Measurements from ENCODE around the gene SPOCK3.

Gene SPOCK3

DNA sequence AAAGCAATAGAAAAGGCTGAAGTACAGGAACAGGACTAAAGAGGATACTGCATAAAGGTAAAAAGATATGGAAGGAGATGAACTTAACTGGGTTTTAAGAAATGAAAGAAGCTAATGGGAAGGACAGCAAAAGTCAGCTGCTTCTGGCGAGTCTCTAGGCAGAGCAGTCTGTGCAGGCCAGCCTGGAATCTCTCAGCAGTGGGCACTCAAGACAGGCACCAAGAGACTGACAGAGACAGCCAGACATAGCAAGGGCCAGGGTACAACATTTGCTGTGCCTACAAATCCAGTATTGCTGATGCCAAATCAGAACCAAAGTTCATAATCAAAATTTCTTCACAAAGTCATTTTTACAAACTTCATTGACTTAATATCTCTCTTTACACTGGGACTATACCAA is 62.4 kb downstream of the SPOCK3 start:
- no peak for DNase-seq

DNA sequence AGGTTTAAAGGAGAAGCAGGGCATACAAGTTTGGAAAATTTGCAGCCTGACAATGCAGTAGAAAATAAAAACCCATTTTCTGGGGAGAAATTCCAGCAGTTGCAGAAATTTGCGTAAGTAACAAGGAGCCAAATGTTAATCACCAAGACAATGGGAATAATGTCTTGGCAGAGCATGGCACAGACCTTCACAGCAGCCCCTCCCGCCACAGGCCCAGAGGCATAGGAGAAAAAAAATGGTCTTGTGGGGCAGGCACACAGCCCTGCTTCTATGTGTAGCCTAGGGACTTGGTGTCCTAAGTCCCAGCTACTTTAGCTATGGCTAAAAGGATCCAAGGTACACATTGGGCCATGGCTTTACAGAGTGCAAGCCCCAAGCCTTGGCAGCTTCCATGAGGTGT is 65.7 kb downstream of the SPOCK3 start:
- no peak for DNase-seq

DNA sequence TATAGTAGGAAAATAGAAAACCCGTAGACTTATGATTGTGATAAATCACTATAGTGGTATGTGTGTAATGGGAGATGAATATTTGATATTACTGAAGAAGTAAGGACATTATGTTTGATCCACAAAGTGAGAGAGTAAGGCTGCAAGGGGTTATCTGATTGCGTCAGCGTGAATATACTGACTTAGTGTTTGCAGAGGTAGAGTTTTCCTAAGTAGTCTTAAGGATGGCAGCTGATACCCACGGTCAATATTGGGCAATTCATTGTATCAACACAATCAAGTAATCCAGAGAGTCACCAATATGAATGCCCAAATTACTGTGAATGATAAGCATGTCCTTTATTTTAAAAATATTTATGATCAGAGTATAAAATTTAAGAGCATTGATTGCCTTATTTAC is 83.7 kb downstream of the SPOCK3 start:
- no peak for DNase-seq

DNA sequence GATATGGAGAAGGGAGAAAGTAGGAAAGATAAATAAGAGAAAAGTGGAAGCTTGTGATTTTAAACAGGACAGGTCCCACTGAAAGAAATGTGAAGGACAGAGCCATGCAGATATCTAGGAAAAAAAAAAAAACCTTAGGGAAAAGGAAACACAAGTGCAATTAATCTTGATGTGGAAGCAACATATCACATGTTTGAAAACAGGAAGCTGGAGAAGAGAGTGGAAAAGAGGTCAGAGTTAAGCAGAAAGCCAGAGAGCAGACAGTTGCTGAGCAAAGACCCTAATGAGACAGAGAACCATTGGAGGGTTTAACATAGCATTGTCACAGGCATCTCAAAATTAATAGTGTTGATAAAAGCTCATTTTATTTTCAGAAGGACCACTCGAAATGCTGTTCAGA is 89.7 kb downstream of the SPOCK3 start:
- DNase-seq: no peak

DNA sequence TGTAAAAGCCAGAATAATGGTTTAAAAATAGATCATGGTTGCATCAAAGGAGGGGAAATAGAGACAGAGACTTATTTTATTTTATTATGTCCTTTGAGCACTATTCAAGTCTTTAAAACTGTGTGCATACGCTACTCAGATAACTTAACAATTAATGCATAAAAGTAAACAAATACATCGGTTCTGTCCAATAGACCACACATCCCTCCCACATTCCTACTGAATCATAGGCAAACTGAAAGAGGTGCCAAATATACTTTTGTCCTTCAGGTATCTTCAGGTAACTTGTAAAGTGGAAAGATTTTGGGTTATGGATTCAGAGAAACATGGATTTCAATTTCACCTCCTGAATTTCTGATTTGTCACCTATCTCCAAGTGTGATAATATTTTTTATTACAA is 91.3 kb downstream of the SPOCK3 start:
- no peak for DNase-seq

DNA sequence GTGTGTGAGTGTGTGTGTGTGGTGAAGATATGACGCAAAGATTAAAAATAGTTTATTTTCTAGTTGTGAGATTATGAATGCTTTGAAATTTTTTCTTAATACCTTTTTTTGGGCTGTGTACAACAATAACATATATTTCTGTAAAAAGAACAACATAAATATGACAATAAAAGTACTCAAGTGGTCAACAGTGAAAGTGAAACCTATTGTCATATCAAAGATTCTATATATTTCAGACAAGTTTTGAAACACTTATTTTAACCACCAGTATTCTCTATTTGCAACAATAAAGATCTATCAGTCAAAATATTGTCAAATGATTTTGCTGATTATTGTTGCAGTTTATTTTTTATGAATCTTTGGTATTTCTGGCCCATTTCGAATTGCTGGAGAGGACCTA is 98.0 kb downstream of the SPOCK3 start:
- DNase-seq: no peak

DNA sequence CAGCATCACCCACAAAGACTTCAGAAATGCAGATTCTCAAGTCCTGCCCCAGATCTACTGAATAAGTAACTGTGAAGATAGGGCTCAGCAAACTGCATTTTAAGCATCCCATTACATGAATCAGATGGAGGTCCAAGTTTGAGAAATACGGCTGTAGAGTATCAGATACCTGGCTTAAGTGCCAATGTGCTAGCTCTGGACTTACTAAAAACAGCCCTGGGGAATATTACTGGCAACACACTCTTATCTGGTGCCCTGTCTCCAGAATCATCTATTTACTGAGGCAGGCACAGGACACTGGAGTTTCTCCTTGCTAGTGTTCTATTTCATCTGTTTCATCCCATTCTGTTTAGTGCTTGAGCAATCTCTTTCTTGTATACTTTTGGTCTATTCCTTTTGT is 105.1 kb downstream of the SPOCK3 start:
- no peak for DNase-seq

DNA sequence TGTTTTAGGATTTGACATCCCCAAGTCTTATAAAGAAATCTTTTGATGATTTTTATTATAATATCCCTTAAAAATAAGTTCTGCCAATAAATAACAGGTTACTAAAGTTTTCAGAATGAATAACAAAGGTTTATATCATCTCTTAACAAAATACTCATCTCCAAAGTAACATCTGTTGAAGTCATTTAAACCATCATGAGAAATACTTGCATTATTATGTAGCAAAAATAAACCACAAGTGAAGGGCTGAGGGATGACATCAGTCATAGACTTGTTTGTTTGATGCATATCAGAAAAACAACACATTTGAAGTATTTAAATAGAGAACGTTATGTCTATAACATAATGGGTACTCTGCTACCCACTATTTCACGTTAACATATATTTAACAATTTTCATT is 114.9 kb downstream of the SPOCK3 start:
- no peak for DNase-seq

DNA sequence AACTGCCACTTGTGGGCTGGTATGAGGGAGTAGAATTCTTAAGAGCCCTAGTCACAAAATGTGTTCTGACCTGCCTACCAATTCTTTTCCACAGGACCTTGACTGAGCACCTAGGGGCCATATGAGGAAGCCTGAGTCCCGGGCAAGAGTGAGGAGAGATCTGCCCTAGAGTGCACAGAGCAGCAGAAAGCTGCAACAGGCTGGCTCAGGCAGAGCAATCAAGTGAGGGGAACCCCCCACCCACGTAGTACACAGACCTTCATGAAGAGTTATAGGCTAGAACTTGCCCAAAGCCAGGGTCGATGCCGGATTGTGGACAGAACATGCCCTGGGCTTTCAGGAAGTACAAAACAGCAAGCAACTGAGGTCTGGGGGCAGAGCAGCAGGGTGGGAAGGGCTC is 117.0 kb downstream of the SPOCK3 start:
- DNase-seq: no peak

DNA sequence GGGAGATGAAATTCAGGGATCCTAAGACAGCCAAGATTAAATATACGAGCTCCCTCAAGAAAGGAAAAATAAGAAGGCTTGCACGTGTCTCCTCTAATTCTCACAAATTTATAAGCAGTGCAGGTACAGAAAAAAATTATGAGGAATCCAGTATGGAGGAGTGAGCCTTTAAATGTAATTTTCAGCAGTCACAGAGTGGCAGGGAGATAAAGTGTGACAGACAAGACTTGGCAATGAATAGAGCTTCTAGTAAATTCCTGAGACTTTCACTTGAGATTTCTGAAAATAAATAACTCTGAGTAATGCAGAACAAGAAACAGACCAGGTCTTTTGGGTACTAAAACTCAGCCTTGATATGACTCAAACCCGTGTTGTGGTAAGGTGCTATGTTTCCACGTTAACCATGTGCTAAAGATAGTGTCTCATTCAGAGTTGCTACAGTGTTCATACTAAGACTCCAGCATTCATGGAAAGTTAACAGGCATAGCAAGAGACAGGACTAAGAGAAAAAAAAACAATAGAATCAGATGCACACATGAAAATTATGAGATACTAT is 119.8 kb downstream of the SPOCK3 start:
- DNase-seq: no peak

DNA sequence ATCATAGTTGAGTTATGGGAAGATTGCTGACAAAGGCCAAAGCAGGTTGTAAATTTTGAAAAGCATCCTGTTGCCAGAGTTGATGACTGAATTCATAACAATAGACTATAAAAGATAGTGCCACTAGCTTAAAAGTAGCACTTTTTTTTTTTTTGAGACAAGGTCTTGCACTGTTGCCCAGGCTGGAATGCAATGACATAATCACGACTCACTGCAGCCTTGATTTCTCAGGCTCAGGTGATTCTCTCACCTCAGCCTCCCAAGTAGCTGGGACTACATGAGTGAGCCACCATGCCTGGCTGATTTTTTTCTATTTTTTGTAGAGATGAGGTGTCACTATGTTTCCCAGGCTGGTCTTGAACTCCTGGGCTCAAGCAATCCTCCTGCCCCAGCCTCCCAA is 122.7 kb downstream of the SPOCK3 start:
- no peak for DNase-seq

DNA sequence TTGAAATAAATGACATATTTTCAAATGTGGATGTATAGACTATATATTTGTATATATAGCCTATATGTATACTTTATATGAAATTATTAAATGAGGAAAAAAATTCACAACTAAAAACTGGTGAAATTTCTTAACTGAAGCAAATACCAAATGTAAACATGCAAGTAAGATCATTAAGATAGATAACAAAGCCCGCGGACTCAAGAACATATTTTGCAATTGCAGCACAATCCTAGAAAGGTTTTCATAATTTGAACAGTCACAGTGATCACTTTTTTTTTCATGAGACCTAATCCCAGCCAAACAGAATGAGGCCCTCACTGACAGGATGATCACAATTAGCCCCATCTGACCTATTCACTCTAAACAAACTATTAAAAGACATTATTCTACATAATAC is 123.2 kb downstream of the SPOCK3 start:
- DNase-seq: no peak

DNA sequence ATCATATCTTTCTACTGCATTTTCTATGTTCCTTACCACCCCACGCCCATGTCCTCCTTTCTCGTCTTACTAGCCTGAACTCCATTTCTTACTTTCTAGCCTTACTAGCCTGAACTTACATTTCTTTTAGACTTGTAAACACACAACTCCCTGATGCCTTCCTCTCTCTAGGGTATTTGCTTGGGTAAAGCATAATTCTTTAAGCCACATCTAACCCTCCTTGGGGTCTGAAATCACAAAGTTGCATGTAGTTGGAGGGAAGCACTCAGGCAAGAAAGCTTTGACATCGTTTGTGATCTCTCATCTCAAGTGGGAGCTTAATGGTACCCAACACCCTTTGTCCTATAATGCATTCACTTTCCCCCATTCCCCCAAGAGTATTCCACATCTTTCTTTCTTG is 124.4 kb downstream of the SPOCK3 start:
- DNase-seq: no peak

DNA sequence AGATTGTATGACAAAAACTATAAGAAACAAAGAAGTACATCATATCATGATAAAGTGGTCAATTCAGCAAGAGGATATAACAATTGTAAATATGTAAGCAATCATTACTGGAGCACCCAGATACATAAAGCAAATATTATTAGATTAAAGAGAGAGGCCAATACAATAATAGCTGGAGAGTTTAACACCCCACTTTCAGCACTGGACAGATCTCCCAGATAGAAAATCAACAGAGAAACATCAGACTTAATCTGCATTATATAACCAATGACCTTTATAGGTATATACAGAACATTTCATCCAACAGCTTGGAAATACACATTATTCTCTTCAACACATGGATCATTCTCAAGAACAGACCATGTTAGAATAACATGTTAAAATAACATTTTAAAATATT is 128.4 kb downstream of the SPOCK3 start:
- DNase-seq: no peak

DNA sequence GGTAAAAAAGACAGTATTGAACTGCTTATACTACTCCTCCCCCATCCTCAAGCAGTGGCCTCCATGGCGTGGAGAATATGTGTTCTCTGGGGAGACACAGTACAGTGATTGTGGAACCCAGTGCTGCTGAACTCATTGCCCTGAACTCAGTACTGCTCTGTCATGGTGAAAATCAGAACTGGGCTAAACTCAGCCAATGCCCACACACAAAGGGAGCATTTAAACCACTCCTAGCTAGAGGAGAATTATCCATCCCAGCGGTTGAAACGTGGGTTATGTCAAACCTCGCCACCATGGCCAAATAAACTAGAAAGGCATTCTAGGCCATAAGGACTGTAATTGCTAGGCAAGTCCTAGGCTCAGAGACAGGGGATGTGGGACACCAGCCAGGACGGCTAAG is 131.8 kb downstream of the SPOCK3 start:
- DNase-seq: no peak

DNA sequence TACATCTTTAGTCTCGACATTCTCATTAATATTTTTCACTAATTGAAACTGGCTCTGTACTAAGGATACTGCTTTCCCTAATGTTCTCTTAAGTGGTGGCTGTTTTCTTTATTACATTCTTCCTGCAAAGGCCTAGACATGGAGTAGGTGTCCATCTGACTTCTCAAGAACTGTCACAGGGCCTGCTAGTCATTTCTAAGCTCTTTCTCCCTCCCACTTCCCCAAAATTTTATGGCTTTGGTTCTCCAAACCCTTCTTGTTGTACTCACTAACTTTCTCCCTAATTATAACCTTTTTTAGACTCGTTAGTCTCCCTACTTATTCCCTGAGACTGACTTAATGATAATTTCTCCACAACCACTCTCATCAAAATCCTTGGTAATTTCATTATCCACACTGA is 133.3 kb downstream of the SPOCK3 start:
- DNase-seq: no peak

DNA sequence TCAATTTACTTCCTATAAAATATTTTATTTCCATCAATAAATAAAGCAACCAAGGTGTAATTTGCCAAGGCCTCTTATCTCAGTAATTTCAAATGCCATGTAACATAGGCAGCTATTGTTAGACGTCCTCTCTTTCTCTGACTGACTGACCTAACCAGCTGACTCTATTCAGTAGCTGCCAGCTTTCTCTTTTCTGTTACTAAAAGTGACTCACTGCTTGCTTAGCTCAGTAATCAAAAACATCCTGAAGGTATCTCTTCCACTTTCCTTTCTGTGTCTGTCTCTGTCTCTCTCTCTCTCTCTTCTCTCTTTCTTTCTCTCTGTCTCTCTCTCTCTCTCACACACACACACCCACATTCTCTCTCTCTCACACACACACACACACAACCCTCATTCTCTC is 134.2 kb downstream of the SPOCK3 start:
- no peak for DNase-seq

DNA sequence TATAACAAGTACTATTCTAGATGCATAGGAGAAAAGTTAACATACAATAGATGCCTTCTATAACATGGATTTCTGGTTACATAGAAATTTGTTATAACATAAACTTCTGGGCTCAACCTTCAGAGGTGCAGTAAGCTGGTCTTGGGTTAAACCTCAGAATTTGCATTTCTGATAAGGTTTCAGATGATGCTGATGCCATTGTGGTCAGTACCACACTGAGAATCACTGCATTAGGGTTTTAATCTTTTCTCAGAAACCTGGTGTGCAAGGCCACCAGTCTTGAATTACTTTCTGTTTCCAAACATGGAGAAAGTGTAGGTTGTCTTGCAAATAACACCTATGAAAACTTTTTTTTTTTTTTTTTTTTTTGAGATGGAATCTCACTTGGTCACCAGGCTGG is 146.2 kb downstream of the SPOCK3 start:
- DNase-seq: no peak

DNA sequence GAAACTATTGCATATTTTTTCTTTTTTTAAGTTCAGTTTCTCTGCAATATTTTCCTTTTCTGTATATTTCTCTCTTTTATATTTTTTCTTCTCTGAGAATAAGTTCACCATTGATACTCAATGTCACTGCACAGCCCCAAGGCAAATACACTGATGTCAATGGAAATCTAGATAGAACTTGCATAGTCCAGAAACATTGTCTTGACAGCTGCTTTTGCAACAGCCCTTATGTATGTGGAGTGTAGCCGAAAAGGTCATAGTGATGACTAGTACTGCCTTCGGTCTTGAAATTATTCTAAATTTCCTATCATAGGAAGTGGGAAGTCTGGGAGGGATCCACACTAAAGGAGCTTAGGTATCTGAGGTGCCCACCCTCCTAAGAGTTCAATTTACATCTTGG is 150.0 kb downstream of the SPOCK3 start:
- no peak for DNase-seq

DNA sequence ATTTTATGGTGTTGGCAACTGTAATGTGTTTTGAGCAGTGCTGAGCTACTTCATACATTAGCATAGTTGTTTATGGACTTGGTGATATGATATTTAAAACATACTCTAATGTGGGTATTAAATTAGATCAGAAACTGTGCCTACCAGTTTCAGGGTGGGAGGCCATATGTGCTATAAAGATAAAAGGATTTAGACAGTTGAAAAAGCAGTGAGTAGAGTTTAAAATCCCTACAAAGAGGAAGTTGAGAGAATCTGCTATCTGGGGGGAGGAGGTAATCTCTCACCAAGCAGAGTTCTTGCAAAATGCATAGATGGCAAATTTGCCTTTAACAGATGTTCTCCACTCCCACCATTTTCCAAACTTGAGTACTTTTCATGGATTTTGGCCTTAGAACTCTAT is 154.5 kb downstream of the SPOCK3 start:
- DNase-seq: no peak

DNA sequence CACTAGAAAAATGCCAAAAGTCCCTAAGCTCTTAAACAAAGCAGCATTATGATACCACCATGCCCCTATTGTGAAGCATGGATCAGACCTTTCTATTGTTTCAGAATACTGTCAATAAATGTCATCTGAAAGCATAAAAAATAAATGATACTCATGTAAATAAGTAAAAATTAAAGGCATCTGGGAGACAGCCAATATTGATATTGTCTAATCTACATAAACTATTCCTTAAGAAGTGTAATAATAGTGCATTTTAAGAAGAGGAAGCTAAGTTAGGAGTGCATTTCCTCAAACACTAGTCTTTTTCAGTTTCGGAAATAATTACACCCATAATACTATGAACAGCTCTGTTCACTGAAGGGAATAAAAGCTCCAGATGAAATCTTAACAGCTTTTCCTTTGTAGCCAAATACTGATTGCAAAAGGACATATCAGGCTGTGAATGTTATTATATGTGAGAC is 181.6 kb downstream of the SPOCK3 start:
- no peak for DNase-seq

DNA sequence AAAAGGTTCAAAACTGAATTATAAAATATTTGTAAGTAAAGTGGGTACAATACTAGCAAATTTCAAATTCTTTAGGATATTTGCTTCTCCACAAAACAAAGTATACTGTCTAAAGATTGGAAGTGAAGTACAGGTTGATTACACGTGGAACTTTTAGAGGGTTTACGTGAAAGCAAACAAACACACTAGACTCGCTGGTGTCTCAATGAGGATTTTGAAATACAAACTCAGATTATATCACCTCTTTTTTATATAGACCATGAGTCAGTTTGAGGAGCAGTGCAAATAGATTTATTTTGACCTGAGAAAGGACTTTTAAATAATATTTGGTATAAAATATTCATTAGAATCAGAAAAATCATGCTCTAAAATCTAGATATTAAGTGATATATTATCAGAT is 185.0 kb downstream of the SPOCK3 start:
- DNase-seq: no peak

DNA sequence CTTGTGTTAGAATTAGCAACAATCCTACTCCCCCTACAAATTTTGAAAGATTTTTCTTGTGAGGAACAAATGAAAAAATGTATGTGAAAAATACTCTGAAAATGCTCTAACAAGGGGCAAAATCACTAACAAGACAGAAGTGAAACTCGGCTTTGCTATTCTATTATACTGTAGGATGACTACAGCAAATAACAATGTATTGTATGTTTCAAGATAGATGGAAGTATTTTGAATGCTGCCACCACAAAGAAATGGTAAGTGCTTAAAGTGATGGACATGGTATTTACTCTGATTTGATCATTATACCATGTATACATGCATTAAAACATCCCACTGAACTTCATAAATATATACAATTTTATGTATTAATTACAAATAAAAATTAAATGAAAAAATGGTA is 192.8 kb downstream of the SPOCK3 start:
- DNase-seq: no peak

DNA sequence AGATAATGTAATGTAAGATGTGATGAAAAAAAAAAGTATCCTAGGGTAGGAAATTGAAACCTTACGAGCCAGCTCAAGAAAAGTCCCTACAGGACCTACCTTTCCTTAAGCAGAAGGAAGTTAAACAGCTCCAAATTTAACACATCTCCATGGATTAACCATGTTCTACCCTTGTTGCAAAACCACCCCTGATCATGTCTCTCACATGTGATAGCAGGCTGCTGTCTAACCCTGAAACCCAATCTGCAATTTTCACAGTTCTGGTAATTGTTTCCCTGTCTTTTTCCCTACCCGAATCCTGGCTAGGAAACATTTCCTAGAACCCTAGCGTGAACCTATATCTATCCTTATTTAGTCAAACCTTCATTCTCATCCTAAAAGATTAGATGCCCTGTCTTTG is 198.9 kb downstream of the SPOCK3 start:
- no peak for DNase-seq

DNA sequence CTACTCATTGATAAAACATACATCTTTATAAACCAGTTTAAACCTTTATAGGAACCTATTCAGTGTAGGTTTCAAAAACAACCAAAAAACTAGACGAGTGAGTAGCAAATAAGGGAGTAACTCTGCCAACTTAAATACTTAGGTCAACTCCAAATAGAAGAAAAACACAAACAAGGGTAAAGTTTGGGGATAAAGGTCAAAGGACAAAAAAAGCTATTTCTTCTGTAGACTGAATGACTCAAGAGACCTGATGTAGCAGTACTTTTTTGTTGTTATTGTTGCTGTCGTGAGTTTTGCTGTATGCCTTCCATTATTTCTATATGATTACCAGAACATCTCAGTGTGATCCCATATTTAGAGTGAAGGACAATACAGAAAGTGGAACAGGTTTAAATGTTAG is 199.3 kb downstream of the SPOCK3 start:
- DNase-seq: no peak

DNA sequence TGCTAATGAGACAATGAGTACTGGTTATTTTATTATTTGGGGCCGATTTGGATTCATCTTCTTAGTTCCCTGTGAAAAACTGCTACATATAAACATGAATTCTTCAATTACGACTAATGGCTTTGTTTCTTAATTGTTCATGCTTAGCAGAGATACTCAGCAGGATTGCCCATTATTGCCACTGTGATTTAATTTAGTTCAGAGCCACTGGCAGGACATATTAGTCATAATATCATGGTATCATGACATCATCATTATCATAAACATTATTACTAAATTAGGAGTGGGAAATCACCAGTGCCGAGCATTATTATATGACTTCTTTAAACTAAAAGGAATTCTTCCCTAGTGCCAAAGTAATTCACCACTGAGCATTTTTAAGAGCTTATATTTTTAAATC is 201.4 kb downstream of the SPOCK3 start:
- DNase-seq: no peak

All from DMS 273 treated with DMSO at 0.1 percent for 48 hours (cell line).